GM21717 (cell line): ENCODE measurements around the gene RLF.

ENCODE experiments used
- ATAC-seq: cut with Tn5 transposase; IDR thresholded peaks from one replicate; pipeline ENCODE4 v1.9.1; 2021; ENCODE audit warnings: mild to moderate bottlenecking, moderate library complexity; ENCODE audit not compliant: unreplicated experiment

The RLF gene

GRCh38 chr1:40221977-40222772, 61.0 kb downstream of the RLF start:
- no peak for ATAC-seq

- ATAC-seq = no peak
Measured at GRCh38 chr1:40224040-40224439, 62.9 kb downstream of the RLF start.

GRCh38 chr1:40226192-40226591, 65.0 kb downstream of the RLF start:
- no peak for ATAC-seq

- ATAC-seq = peak; percentile 85
Measured at GRCh38 chr1:40232444-40232843, 71.3 kb downstream of the RLF start.

- no peak for ATAC-seq
Measured at GRCh38 chr1:40239626-40240025, 78.4 kb downstream of the RLF start.

- ATAC-seq = no peak
Measured at GRCh38 chr1:40240390-40240789, 79.2 kb downstream of the RLF start.

GRCh38 chr1:40241362-40241761, 80.2 kb downstream of the RLF start:
- ATAC-seq = peak; percentile 17

- ATAC-seq = no peak
Measured at GRCh38 chr1:40243351-40243750, 82.2 kb downstream of the RLF start.

GRCh38 chr1:40244138-40244744, 83.1 kb downstream of the RLF start:
- ATAC-seq = no peak

GRCh38 chr1:40245686-40246085, 84.5 kb downstream of the RLF start:
- no peak for ATAC-seq

- no peak for ATAC-seq
Measured at GRCh38 chr1:40247655-40248054, 86.5 kb downstream of the RLF start, which contains the start of gene TMCO2. TMCO2 (plus strand) TSS chr1:40247937; CDS start chr1:40247994, 57 bp downstream.

- no peak for ATAC-seq
Measured at GRCh38 chr1:40248412-40248811, 87.2 kb downstream of the RLF start.

GRCh38 chr1:40251456-40251855, 90.3 kb downstream of the RLF start:
- no peak for ATAC-seq

GRCh38 chr1:40252601-40253000, 91.4 kb downstream of the RLF start:
- no peak for ATAC-seq

GRCh38 chr1:40255231-40255630, 94.0 kb downstream of the RLF start:
- ATAC-seq = no peak

GRCh38 chr1:40256401-40257084, 95.4 kb downstream of the RLF start:
- no peak for ATAC-seq

- ATAC-seq = peak; percentile 4
Measured at GRCh38 chr1:40257313-40257687, 96.1 kb downstream of the RLF start.

- peak; percentile 85 for ATAC-seq
Measured at GRCh38 chr1:40257688-40258444, 96.7 kb downstream of the RLF start, which contains the start of gene ZMPSTE24. ZMPSTE24 (plus strand) TSS chr1:40258236; CDS start chr1:40258272, 36 bp downstream.

- ATAC-seq = peak; percentile 13
Measured at GRCh38 chr1:40258445-40258769, 97.2 kb downstream of the RLF start.

GRCh38 chr1:40264354-40264781, 103.2 kb downstream of the RLF start:
- no peak for ATAC-seq

GRCh38 chr1:40265298-40265697, 104.1 kb downstream of the RLF start:
- ATAC-seq = no peak
